K562 (cell line): ENCODE measurements around the gene PCAT6. TPM values are rescaled to one million over a fixed set of nuclear protein-coding genes. Genes with fewer than 3 reads are reported as not detected.

Experiments
- CHCHD3 ChIP-seq: fragments of 250-450 bp; sonication (Bioruptor Pico); IDR thresholded peaks from 2 replicates; pipeline ENCODE4 v2.1.2; 2022; ENCODE audit warnings: mild to moderate bottlenecking
- CHD4 ChIP-seq: fragments of 200-600 bp; sonication (generic); IDR thresholded peaks from 3 replicates; pipeline ENCODE4 v1.6.1; 2012; ENCODE audit warnings: low read depth, mild to moderate bottlenecking, mixed read lengths, low read length, inconsistent platforms; ENCODE audit not compliant: insufficient read depth, insufficient replicate concordance, poor library complexity, severe bottlenecking
- CREB3 ChIP-seq: fragments of 450-650 bp; conservative IDR thresholded peaks from 2 replicates; pipeline ENCODE4 v1.6.1; 2016; ENCODE audit warnings: missing genetic modification characterization, low read depth, mild to moderate bottlenecking, missing compliant biosample characterization, moderate library complexity
- E4F1 ChIP-seq: fragments of 250-450 bp; sonication (Bioruptor Pico); IDR thresholded peaks from 2 replicates; pipeline ENCODE4 v1.5.0; 2021; ENCODE audit warnings: mild to moderate bottlenecking, borderline replicate concordance
- ELK1 ChIP-seq: sonication (generic); formaldehyde crosslinking; IDR thresholded peaks from 2 replicates; pipeline ENCODE4 v1.8.1; 2022; ENCODE audit warnings: missing genetic modification reagents
- FOSL1 ChIP-seq: fragments of 200-800 bp; sonication (Bioruptor generic); conservative IDR thresholded peaks from 2 replicates; pipeline ENCODE4 v1.6.1; 2016; ENCODE audit warnings: missing genetic modification characterization, missing compliant biosample characterization
- FOXM1 ChIP-seq, 2 experiments: fragments of 450-650 bp in 1 of 2; sonication (generic) in 1 of 2; formaldehyde crosslinking in 1 of 2; IDR thresholded peaks; 2 replicates each; pipeline versions ENCODE4 v1.6.1 to v1.9.0; 2017 to 2022; ENCODE audit warnings: low read depth in 2 of 2, mild to moderate bottlenecking in 2 of 2, missing genetic modification reagents in 1 of 2, moderate library complexity in 1 of 2
- GABPA ChIP-seq: fragments of 200-800 bp; sonication (Bioruptor generic); conservative IDR thresholded peaks from 2 replicates; pipeline ENCODE4 v1.6.1; 2016; ENCODE audit warnings: low read depth, missing genetic modification characterization, missing compliant biosample characterization
- GATAD2A ChIP-seq: fragments of 450-650 bp; IDR thresholded peaks from 2 replicates; pipeline ENCODE4 v1.6.1; 2017
- HIVEP1 ChIP-seq: fragments of 250-450 bp; sonication (Bioruptor Pico); IDR thresholded peaks from 2 replicates; pipeline ENCODE4 v1.4.0; 2020; ENCODE audit warnings: mild to moderate bottlenecking
- IRF2 ChIP-seq: sonication (generic); formaldehyde crosslinking; IDR thresholded peaks from 2 replicates; pipeline ENCODE4 v1.8.1; 2022; ENCODE audit warnings: mild to moderate bottlenecking, missing genetic modification reagents
- KDM2B ChIP-seq: fragments of 250-450 bp; sonication (Bioruptor Pico); IDR thresholded peaks from 2 replicates; pipeline ENCODE4 v1.8.0; 2021; ENCODE audit warnings: mild to moderate bottlenecking, moderate library complexity
- MBD2 ChIP-seq: sonication (generic); IDR thresholded peaks from 2 replicates; pipeline ENCODE4 v1.6.1; 2016; ENCODE audit warnings: low read depth, borderline replicate concordance
- MCM7 ChIP-seq, 2 experiments: fragments of 450-650 bp; IDR thresholded peaks; 2 replicates each; pipeline ENCODE4 v1.6.1; 2016 to 2018
- NFATC3 ChIP-seq: fragments of 450-650 bp; IDR thresholded peaks from 2 replicates; pipeline ENCODE4 v1.6.1; 2017; ENCODE audit warnings: mild to moderate bottlenecking
- NRF1 ChIP-seq, 2 experiments: fragments of 450-650 bp; IDR thresholded peaks in 1 of 2; conservative IDR thresholded peaks in 1 of 2; 2 replicates each; pipeline ENCODE4 v1.6.1; 2014; ENCODE audit warnings: mild to moderate bottlenecking in 2 of 2
- POLR3G ChIP-seq: IDR thresholded peaks from 2 replicates; pipeline ENCODE4 v1.6.1; 2011; ENCODE audit not compliant: insufficient read length, insufficient replicate concordance; ENCODE audit errors: extremely low read depth
- RUNX1 ChIP-seq: sonication (generic); IDR thresholded peaks from 2 replicates; pipeline ENCODE4 v1.6.1; 2016; ENCODE audit warnings: antibody characterized with exemption, low read depth
- SAFB2 ChIP-seq: fragments of 200-400 bp; formaldehyde crosslinking; IDR thresholded peaks from 2 replicates; pipeline ENCODE4 v1.6.1; 2018; ENCODE audit warnings: borderline replicate concordance, low read length, low read depth, moderate library complexity; ENCODE audit not compliant: severe bottlenecking
- YBX1 ChIP-seq: fragments of 450-650 bp; IDR thresholded peaks from 2 replicates; pipeline ENCODE4 v1.7.1; 2016; ENCODE audit warnings: mild to moderate bottlenecking
- ZFX ChIP-seq: sonication (generic); formaldehyde crosslinking; IDR thresholded peaks from 2 replicates; pipeline ENCODE4 v1.8.0; 2022; ENCODE audit warnings: mild to moderate bottlenecking, missing genetic modification reagents, moderate library complexity
- ZNF280A ChIP-seq: fragments of 450-650 bp; IDR thresholded peaks from 2 replicates; pipeline ENCODE4 v1.6.1; 2018; ENCODE audit warnings: mild to moderate bottlenecking, low read depth; ENCODE audit not compliant: partially characterized antibody
- ZNF668 ChIP-seq: fragments of 250-450 bp; sonication (Bioruptor Pico); IDR thresholded peaks from 2 replicates; pipeline ENCODE4 v1.8.0; 2022; ENCODE audit warnings: mild to moderate bottlenecking, inconsistent platforms
- polyA plus RNA-seq, 8 experiments: library from polyadenylated mRNA; depleted of rRNA in 4 of 8; stranded (reverse) in 5 of 8; unstranded in 3 of 8; fragments of >200 nt; fragmentation: Nextera tagmentation in 2 of 8; fragmentation: Illumina TruSeq in 1 of 8; extraction: Ambion mirVana in 2 of 8; extraction: Trizol in 1 of 8; gene quantifications; 2 replicates each; pipeline versions ENCODE4 v1.2.1 to v1.2.3, GENCODE V29; 2011 to 2014; ENCODE audit warnings: inconsistent platforms in 1 of 8, missing spikeins in 1 of 8
- total RNA-seq, 7 experiments: library from RNA; depleted of rRNA in 6 of 7; stranded (reverse); fragments of >200 nt in 6 of 7; fragmentation: Illumina TruSeq in 2 of 7; extraction: Trizol in 2 of 7; gene quantifications; 2 replicates each; pipeline versions ENCODE4 v1.2.1 to v1.2.3, GENCODE V29; 2011 to 2021; ENCODE audit warnings: low replicate concordance in 1 of 7

Gene PCAT6
- total and polyA plus RNA-seq, 9 of the 15 experiments (the other 6 are each of a cell fraction or from before 2014, with no cell fraction given), result 0.25 to 2.4 (median 0.54) TPM; not detected in 1

GRCh38 chr1:202810615-202811295 is at the start of gene PCAT6 (continued):
- TF ChIP-seq FOXM1 (IDR thresholded peaks at IDR 0.05; ENCODE audit: low read depth), result peak; percentile 47; the same call in 1 of the 2 replicates
- 0 out of 2 replicates have a peak, but pooled peaks have one; percentile 23 for TF ChIP-seq FOXM1 (CRISPR knock-in tag; IDR thresholded peaks at IDR 0.05; ENCODE audit: low read depth)
- no peak for TF ChIP-seq E4F1 (CRISPR knock-in tag)
- no peak for TF ChIP-seq ZNF668
- TF ChIP-seq SAFB2, result no peak
- TF ChIP-seq NRF1 (conservative IDR thresholded peaks at IDR 0.05 in 1 of 2, IDR thresholded peaks at IDR 0.05 in 1 of 2), result peak; percentile 60 to 66
- peak; percentile 59 for TF ChIP-seq FOSL1
- TF ChIP-seq POLR3G, result no peak
- TF ChIP-seq KDM2B, result no peak; the same call in 1 of the 2 replicates
- no peak for TF ChIP-seq CHCHD3
- no peak for TF ChIP-seq CREB3
- no peak for TF ChIP-seq GATAD2A
- TF ChIP-seq MCM7 (IDR thresholded peaks at IDR 0.05), result no peak
- TF ChIP-seq RUNX1, result no peak
- TF ChIP-seq MBD2, result peak; percentile 43; the same call in 1 of the 2 replicates
- TF ChIP-seq ELK1, result no peak
- no peak; the same call in none of the 2 replicates for TF ChIP-seq GABPA (tag)
- no peak for TF ChIP-seq ZNF280A
- peak; percentile 86 for TF ChIP-seq ZFX
- TF ChIP-seq NFATC3, result no peak
- no peak for TF ChIP-seq YBX1
- 0 out of 2 replicates have a peak, but pooled peaks have one; percentile 65 for TF ChIP-seq HIVEP1
- peak; percentile 1 for TF ChIP-seq CHD4
- no peak for TF ChIP-seq IRF2
